ENCODE results near the gene GCNT1. TPM values are rescaled to one million over a fixed set of nuclear protein-coding genes. Genes with fewer than 3 reads are reported as not detected.

Gene GCNT1
- total and polyA plus RNA-seq, 2 of the 4 experiments (the other 2 are of a cell fraction) = 12.5 to 46.6 TPM

DNA sequence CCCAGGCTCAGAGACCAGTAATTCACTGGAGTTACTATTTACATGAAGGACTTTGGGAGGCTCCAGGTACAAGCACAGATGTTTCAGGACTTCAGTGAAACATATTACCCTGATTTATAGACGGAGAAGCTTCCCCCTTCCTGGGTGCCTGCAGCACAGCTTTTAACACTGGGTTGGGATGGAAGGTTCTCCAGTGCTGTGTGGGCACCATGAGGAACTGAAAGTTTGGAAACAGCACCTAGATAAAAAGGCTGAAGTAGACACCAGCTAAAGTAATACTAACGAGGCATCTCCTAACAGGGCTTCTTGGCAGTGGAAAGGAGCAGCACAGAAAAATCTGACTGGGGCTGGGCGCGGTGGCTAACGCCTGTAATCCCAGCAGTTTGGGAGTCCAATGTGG, 70.7 kb downstream of the GCNT1 start:
- H3K27ac ChIP-seq (ENCODE audit: insufficient read depth, low read length) = no peak overlapping the region
- H2BK5ac ChIP-seq (ENCODE audit: low read depth, low read length, poor library complexity, severe bottlenecking) = no peak overlapping the region
- in situ Hi-C loops (cut with MboI; ENCODE audit: low sequenced_read_pairs) (no loop called here), intact Hi-C loops (cut with micrococcal nuclease) (no loop called here), dilution Hi-C loops (cut with HindIII; ENCODE audit: low sequenced_read_pairs, unreplicated experiment) (no loop called here)
- no peak for ATAC-seq (ENCODE audit: low read depth)
- H3K18ac ChIP-seq (ENCODE audit: low read depth, low read length) = no peak overlapping the region
- no peak overlapping the region for H2BK15ac ChIP-seq (ENCODE audit: low read depth, low read length)
- no peak overlapping the region for H2BK20ac ChIP-seq (ENCODE audit: low read depth, low read length)
- no peak overlapping the region for H3K4me3 ChIP-seq (ENCODE audit: insufficient read depth, low read depth, low read length)
- DNase-seq = no peak
- H2AK9ac ChIP-seq (replicated peaks; ENCODE audit: low read depth, low read length, poor library complexity) = no peak overlapping the region
- peaks cover 3% of the 10 kb centered on the region; the same call in 1 of the 2 replicates for H3K4me1 ChIP-seq (ENCODE audit: control insufficient read depth, insufficient read depth, low read length)
- H3K9me3 ChIP-seq (ENCODE audit: control insufficient read depth, insufficient read depth, low read length) = no peaks in the 10 kb centered on the region
- TF ChIP-seq MAFK (IDR thresholded peaks at IDR 0.05; ENCODE audit: low read depth, low read length) = no peak
- TF ChIP-seq POLR2A (IDR thresholded peaks at IDR 0.05; ENCODE audit: low read depth, low read length) = no peak
- TF ChIP-seq CEBPB (IDR thresholded peaks at IDR 0.05; ENCODE audit: low read depth, low read length) = no peak
- no peak for TF ChIP-seq MXI1 (IDR thresholded peaks at IDR 0.05; ENCODE audit: borderline replicate concordance, low read depth, low read length)
- no peak for TF ChIP-seq RAD21 (IDR thresholded peaks at IDR 0.05; ENCODE audit: low read length)
- no peak for TF ChIP-seq RFX5 (IDR thresholded peaks at IDR 0.05; ENCODE audit: low read depth, low read length)
- TF ChIP-seq RCOR1 (IDR thresholded peaks at IDR 0.05; ENCODE audit: insufficient replicate concordance, low read length) = no peak
- TF ChIP-seq, protein P1, sequence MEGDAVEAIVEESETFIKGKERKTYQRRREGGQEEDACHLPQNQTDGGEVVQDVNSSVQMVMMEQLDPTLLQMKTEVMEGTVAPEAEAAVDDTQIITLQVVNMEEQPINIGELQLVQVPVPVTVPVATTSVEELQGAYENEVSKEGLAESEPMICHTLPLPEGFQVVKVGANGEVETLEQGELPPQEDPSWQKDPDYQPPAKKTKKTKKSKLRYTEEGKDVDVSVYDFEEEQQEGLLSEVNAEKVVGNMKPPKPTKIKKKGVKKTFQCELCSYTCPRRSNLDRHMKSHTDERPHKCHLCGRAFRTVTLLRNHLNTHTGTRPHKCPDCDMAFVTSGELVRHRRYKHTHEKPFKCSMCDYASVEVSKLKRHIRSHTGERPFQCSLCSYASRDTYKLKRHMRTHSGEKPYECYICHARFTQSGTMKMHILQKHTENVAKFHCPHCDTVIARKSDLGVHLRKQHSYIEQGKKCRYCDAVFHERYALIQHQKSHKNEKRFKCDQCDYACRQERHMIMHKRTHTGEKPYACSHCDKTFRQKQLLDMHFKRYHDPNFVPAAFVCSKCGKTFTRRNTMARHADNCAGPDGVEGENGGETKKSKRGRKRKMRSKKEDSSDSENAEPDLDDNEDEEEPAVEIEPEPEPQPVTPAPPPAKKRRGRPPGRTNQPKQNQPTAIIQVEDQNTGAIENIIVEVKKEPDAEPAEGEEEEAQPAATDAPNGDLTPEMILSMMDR (conservative IDR thresholded peaks at IDR 0.05; ENCODE audit: low read depth, low read length) = no peak
- no peak for TF ChIP-seq CHD1 (IDR thresholded peaks at IDR 0.05; ENCODE audit: low read depth, low read length)
- TF ChIP-seq MAZ (IDR thresholded peaks at IDR 0.05; ENCODE audit: borderline replicate concordance, low read depth, low read length) = no peak
- TF ChIP-seq NFE2L2 (IDR thresholded peaks at IDR 0.05; ENCODE audit: low read depth, low read length) = no peak
- TF ChIP-seq, protein P2, sequence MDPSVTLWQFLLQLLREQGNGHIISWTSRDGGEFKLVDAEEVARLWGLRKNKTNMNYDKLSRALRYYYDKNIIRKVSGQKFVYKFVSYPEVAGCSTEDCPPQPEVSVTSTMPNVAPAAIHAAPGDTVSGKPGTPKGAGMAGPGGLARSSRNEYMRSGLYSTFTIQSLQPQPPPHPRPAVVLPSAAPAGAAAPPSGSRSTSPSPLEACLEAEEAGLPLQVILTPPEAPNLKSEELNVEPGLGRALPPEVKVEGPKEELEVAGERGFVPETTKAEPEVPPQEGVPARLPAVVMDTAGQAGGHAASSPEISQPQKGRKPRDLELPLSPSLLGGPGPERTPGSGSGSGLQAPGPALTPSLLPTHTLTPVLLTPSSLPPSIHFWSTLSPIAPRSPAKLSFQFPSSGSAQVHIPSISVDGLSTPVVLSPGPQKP (IDR thresholded peaks at IDR 0.05; ENCODE audit: borderline replicate concordance, low read depth, low read length) = no peak
- no peak for TF ChIP-seq BHLHE40 (IDR thresholded peaks at IDR 0.05; ENCODE audit: low read depth, low read length)
- TF ChIP-seq, protein P3, sequence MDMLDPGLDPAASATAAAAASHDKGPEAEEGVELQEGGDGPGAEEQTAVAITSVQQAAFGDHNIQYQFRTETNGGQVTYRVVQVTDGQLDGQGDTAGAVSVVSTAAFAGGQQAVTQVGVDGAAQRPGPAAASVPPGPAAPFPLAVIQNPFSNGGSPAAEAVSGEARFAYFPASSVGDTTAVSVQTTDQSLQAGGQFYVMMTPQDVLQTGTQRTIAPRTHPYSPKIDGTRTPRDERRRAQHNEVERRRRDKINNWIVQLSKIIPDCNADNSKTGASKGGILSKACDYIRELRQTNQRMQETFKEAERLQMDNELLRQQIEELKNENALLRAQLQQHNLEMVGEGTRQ (IDR thresholded peaks at IDR 0.05; ENCODE audit: low read depth, low read length) = no peak
- no peak for TF ChIP-seq SMC3 (IDR thresholded peaks at IDR 0.05; ENCODE audit: low read depth, low read length)
- TF ChIP-seq FOS (IDR thresholded peaks at IDR 0.05; ENCODE audit: low read depth, low read length) = no peak
- no peaks in the 10 kb centered on the region for H3K36me3 ChIP-seq (ENCODE audit: control insufficient read depth, insufficient read depth, low read length)
- no peaks in the 10 kb centered on the region for H3K79me1 ChIP-seq (ENCODE audit: low read depth in 1 of 2, low read length in 2 of 2)
- H3K9me1 ChIP-seq (ENCODE audit: insufficient read depth, low read length) = no peaks in the 10 kb centered on the region
- no peak overlapping the region for H2AFZ ChIP-seq (replicated peaks; ENCODE audit: low read length, poor library complexity)
- no TSS peak for BruUV-seq (replicated peaks)
- H3K9ac ChIP-seq (ENCODE audit: low read depth, low read length) = no peak overlapping the region
- CTCF ChIA-PET = no interaction called here
- no peak overlapping the region for H3K4me2 ChIP-seq (ENCODE audit: low read depth, low read length)
- H2AK5ac ChIP-seq (ENCODE audit: low read depth, low read length) = no peak overlapping the region
- H2BK120ac ChIP-seq (ENCODE audit: low read depth, low read length) = no peak overlapping the region
- H4K91ac ChIP-seq (ENCODE audit: insufficient read depth, low read depth, low read length) = no peak overlapping the region
- POLR2A ChIA-PET (ENCODE audit: unreplicated experiment) = no interaction called here
- H4K8ac ChIP-seq (ENCODE audit: low read depth in 2 of 2, low read length in 2 of 2) = no peak overlapping the region
- no peak overlapping the region for H3K14ac ChIP-seq (replicated peaks; ENCODE audit: low read depth, low read length)
- no peak overlapping the region for H3K23ac ChIP-seq (ENCODE audit: low read depth, low read length)
- H3K27me3 ChIP-seq (ENCODE audit: control insufficient read depth, insufficient read depth, low read length) = no peaks in the 10 kb centered on the region
- no peak overlapping the region for H4K5ac ChIP-seq (ENCODE audit: low read depth, low read length)
- H4K20me1 ChIP-seq (ENCODE audit: insufficient read depth, low read length) = no peaks in the 10 kb centered on the region
- WGBS, 2 experiments (ENCODE audit: extremely low coverage in 2 of 2, insufficient read length in 1 of 2) = 100% methylated on average over 1 of the region's 5 CpGs; no CpG with 5 or more reads in 1 of the 2 experiments
- no peak overlapping the region for H3K56ac ChIP-seq (ENCODE audit: extremely low read depth, insufficient read depth, low read length)
- H3K4ac ChIP-seq (ENCODE audit: low read depth, low read length) = no peak overlapping the region
